Measurements from ENCODE around the gene KCNN3. TPM values are rescaled to one million over a fixed set of nuclear protein-coding genes. Genes with fewer than 3 reads are reported as not detected.
A peak's percentile ranks its signal among the peaks of the same experiment; 100 is the strongest.

KCNN3 gene
- total and polyA plus RNA-seq, 2 donors (not counting 1 experiment from before 2014, with no cell fraction given), result 0.17 to 0.82 TPM

DNA sequence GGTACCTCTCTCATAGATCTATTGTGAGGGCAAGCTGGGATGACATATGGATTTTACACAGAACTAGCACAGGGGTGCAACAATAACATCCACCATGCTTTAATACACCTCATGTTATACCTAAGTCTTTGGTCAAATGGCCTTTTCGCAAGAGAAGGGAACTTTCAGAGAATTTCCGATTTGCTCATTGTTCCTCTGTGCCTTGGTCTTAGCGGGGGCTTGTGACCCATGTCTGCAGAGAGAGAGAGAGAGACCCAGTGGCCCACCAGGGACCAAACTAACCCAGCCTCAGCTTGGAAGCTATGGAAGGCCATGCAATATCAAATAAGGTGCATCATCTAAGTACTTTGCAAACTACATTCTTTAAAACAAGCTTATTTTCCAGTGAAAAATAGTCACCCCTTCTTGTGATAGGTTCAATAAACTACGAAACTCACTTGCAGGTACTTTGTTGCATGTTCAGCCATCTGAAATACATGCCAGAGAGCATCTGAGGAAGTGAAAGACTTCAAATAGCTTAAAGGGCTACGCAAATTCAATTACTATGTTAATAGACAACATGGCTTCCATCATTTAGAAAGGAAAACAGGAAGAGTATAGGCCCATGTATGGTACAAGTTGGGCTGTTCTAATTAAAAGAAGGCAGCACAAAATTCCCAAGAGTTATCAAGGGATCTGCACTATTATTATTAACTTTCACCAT is 100.7 kb downstream of the KCNN3 start:
- Mint-ChIP-seq H3K4me3 (no peak overlapping the region), H3K4me1 (peaks cover 11% of the 10 kb centered on the region), H3K9me3 (ENCODE audit: insufficient read depth) (no peaks in the 10 kb centered on the region), H3K27me3 (peaks cover 16% of the 10 kb centered on the region), H3K27ac (no peak overlapping the region)
- 89% methylated on average over 3 of the region's 5 CpGs for WGBS (ENCODE audit: insufficient coverage)
- ChIA-PET POLR2A (no interaction called here), CTCF (interaction anchor here (0.9 to 3.3 kb wide), 3 partner anchors 9 to 210 kb away, joined by 3 to 15 read pairs (median 4); partner anchors contain the start of gene PBXIP1)
- Histone ChIP-seq H3K4me3 (ENCODE audit: control extremely low read depth in 1 of 5, extremely low read depth in 1 of 5, insufficient read depth in 1 of 5, low read depth in 2 of 5, low read length in 4 of 5) (no peak overlapping the region), H3K9ac (ENCODE audit: low read length) (no peak overlapping the region), H3K9me3 (ENCODE audit: control extremely low read depth in 1 of 3, control insufficient read depth in 2 of 3, insufficient read depth in 1 of 3, low read length in 2 of 3) (no peaks in the 10 kb centered on the region), H3K27me3 (replicated peaks in 1 of 4; ENCODE audit: control extremely low read depth in 1 of 4, control insufficient read depth in 3 of 4, insufficient read depth in 4 of 4, low read length in 3 of 4) (no peaks in the 10 kb centered on the region), H3K4me2 (replicated peaks; ENCODE audit: low read depth, low read length, poor library complexity, severe bottlenecking) (no peak overlapping the region), H3K4me1 (ENCODE audit: control insufficient read depth in 2 of 2, insufficient read depth in 2 of 2, low read length in 2 of 2) (peaks cover 8 to 12% of the 10 kb centered on the region in 2 donors), H4K20me1 (ENCODE audit: control insufficient read depth, insufficient read depth, low read length, poor library complexity, severe bottlenecking) (no peaks in the 10 kb centered on the region), H2AFZ (ENCODE audit: insufficient read depth, low read depth, low read length, poor library complexity, severe bottlenecking) (peak overlapping the region; percentile 29), H3K79me2 (ENCODE audit: control insufficient read depth, insufficient read depth, low read length) (no peaks in the 10 kb centered on the region), H3K27ac (ENCODE audit: low read length in 2 of 2) (no peak overlapping the region), H3K36me3 (replicated peaks in 1 of 2; ENCODE audit: control extremely low read depth in 1 of 2, control insufficient read depth in 1 of 2, extremely low read depth in 1 of 2, insufficient read depth in 2 of 2, low read length in 1 of 2) (no peaks in the 10 kb centered on the region)
- intact Hi-C loops (cut with micrococcal nuclease), result loop anchor here (10.0 kb wide), 1 partner anchor 295 kb away; the partner anchor contains the start of gene EFNA4
- no peak for ATAC-seq (ENCODE audit: low read depth)
- TF ChIP-seq EZH2 (IDR thresholded peaks at IDR 0.05; ENCODE audit: borderline replicate concordance, insufficient read depth, low read depth, low read length, poor library complexity, severe bottlenecking), result no peak
- TF ChIP-seq, protein P1, sequence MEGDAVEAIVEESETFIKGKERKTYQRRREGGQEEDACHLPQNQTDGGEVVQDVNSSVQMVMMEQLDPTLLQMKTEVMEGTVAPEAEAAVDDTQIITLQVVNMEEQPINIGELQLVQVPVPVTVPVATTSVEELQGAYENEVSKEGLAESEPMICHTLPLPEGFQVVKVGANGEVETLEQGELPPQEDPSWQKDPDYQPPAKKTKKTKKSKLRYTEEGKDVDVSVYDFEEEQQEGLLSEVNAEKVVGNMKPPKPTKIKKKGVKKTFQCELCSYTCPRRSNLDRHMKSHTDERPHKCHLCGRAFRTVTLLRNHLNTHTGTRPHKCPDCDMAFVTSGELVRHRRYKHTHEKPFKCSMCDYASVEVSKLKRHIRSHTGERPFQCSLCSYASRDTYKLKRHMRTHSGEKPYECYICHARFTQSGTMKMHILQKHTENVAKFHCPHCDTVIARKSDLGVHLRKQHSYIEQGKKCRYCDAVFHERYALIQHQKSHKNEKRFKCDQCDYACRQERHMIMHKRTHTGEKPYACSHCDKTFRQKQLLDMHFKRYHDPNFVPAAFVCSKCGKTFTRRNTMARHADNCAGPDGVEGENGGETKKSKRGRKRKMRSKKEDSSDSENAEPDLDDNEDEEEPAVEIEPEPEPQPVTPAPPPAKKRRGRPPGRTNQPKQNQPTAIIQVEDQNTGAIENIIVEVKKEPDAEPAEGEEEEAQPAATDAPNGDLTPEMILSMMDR (IDR thresholded peaks at IDR 0.05), result no peak
- peak; percentile 31 for DNase-seq

- intact Hi-C loops (cut with micrococcal nuclease), result loop anchor here (10.0 kb wide), 1 partner anchor 296 kb away; the partner anchor contains the start of gene EFNA4
- Histone ChIP-seq H3K4me3 (ENCODE audit: control extremely low read depth in 1 of 5, extremely low read depth in 1 of 5, insufficient read depth in 1 of 5, low read depth in 2 of 5, low read length in 4 of 5) (no peak overlapping the region), H3K9me3 (ENCODE audit: control extremely low read depth in 1 of 3, control insufficient read depth in 2 of 3, insufficient read depth in 1 of 3, low read length in 2 of 3) (no peaks in the 10 kb centered on the region), H3K27ac (ENCODE audit: low read length in 2 of 2) (no peak overlapping the region), H3K4me2 (replicated peaks; ENCODE audit: low read depth, low read length, poor library complexity, severe bottlenecking) (no peak overlapping the region), H3K79me2 (ENCODE audit: control insufficient read depth, insufficient read depth, low read length) (no peaks in the 10 kb centered on the region), H4K20me1 (ENCODE audit: control insufficient read depth, insufficient read depth, low read length, poor library complexity, severe bottlenecking) (no peaks in the 10 kb centered on the region), H3K36me3 (replicated peaks in 1 of 2; ENCODE audit: control extremely low read depth in 1 of 2, control insufficient read depth in 1 of 2, extremely low read depth in 1 of 2, insufficient read depth in 2 of 2, low read length in 1 of 2) (no peaks in the 10 kb centered on the region), H3K4me1 (ENCODE audit: control insufficient read depth in 2 of 2, insufficient read depth in 2 of 2, low read length in 2 of 2) (peaks cover 8 to 12% of the 10 kb centered on the region in 2 donors), H3K9ac (ENCODE audit: low read length) (no peak overlapping the region), H2AFZ (ENCODE audit: insufficient read depth, low read depth, low read length, poor library complexity, severe bottlenecking) (no peak overlapping the region), H3K27me3 (replicated peaks in 1 of 4; ENCODE audit: control extremely low read depth in 1 of 4, control insufficient read depth in 3 of 4, insufficient read depth in 4 of 4, low read length in 3 of 4) (peaks cover 0 to 3% (median 0%) of the 10 kb centered on the region in 4 experiments)
- Mint-ChIP-seq H3K27ac (no peak overlapping the region), H3K4me3 (no peak overlapping the region), H3K27me3 (peaks cover 20% of the 10 kb centered on the region), H3K4me1 (peaks cover 11% of the 10 kb centered on the region), H3K9me3 (ENCODE audit: insufficient read depth) (no peaks in the 10 kb centered on the region)
- CTCF ChIA-PET, result interaction anchor here (1.1 to 3.3 kb wide), 2 partner anchors 8 to 187 kb away, joined by 3 to 15 read pairs; partner anchors contain the start of gene PBXIP1
- TF ChIP-seq, protein P1 (IDR thresholded peaks at IDR 0.05), result no peak
- no peak for TF ChIP-seq EZH2 (IDR thresholded peaks at IDR 0.05; ENCODE audit: borderline replicate concordance, insufficient read depth, low read depth, low read length, poor library complexity, severe bottlenecking)
- POLR2A ChIA-PET, result no interaction called here
- no peak for ATAC-seq (ENCODE audit: low read depth)
- WGBS (ENCODE audit: insufficient coverage), result 92% methylated on average over 4 of the region's 8 CpGs
- no peak for DNase-seq
Observed at GRCh38 chr1:154768456-154769125, 101.5 kb downstream of the KCNN3 start.

Measured in B cell (primary cell).